GM23338 (cell line): ENCODE results near the gene CTDSPL. TPM values are rescaled to one million over a fixed set of nuclear protein-coding genes. Genes with fewer than 3 reads are reported as not detected.

Experiments used
- ATAC-seq: fragments of 200-7000 bp; cut with Tn5 transposase; 3 replicates; pipeline ENCODE4 v1.9.1; 2020
- DNase-seq: peaks from one replicate; pipeline ENCODE4 v3.0.0-alpha.2; 2015; ENCODE audit warnings: low spot score
- H2AFZ ChIP-seq: fragments of 200-600 bp; sonication (generic); 2 replicates; pipeline ENCODE4 v1.8.0; 2016; ENCODE audit warnings: antibody characterized with exemption, mild to moderate bottlenecking, moderate library complexity
- H3F3A ChIP-seq: fragments of 200-600 bp; sonication (generic); replicated peaks from 2 replicates; pipeline ENCODE4 v1.8.0; 2017; ENCODE audit warnings: antibody characterized with exemption, mixed run types, low read depth
- H3K27ac ChIP-seq: fragments of 200-600 bp; sonication (generic); 2 replicates; pipeline ENCODE4 v1.6.1; 2016; ENCODE audit warnings: low read depth
- H3K27me3 ChIP-seq: fragments of 200-600 bp; sonication (generic); 2 replicates; pipeline ENCODE4 v1.8.0; 2016; ENCODE audit warnings: mild to moderate bottlenecking, mixed run types, moderate library complexity; ENCODE audit not compliant: insufficient read depth
- H3K36me3 ChIP-seq: fragments of 200-600 bp; sonication (generic); 2 replicates; pipeline ENCODE4 v1.8.0; 2016; ENCODE audit warnings: mild to moderate bottlenecking; ENCODE audit not compliant: insufficient read depth
- H3K4me1 ChIP-seq: fragments of 200-600 bp; sonication (generic); 2 replicates; pipeline ENCODE4 v1.8.0; 2016; ENCODE audit warnings: mild to moderate bottlenecking, moderate library complexity; ENCODE audit not compliant: insufficient read depth
- H3K4me2 ChIP-seq: fragments of 200-600 bp; sonication (generic); 2 replicates; pipeline ENCODE4 v1.7.1; 2017; ENCODE audit warnings: mixed run types
- H3K4me3 ChIP-seq: fragments of 200-600 bp; sonication (generic); 2 replicates; pipeline ENCODE4 v1.6.1; 2016; ENCODE audit warnings: mixed run types
- H3K79me2 ChIP-seq: fragments of 200-600 bp; sonication (generic); replicated peaks from 2 replicates; pipeline ENCODE4 v1.8.0; 2017; ENCODE audit warnings: mild to moderate bottlenecking; ENCODE audit not compliant: insufficient read depth
- H3K9me2 ChIP-seq: fragments of 200-600 bp; sonication (generic); 2 replicates; pipeline ENCODE4 v1.8.0; 2017; ENCODE audit not compliant: insufficient read depth
- H4K20me1 ChIP-seq: fragments of 200-600 bp; sonication (generic); replicated peaks from 2 replicates; pipeline ENCODE4 v1.8.0; 2017; ENCODE audit warnings: mild to moderate bottlenecking; ENCODE audit not compliant: insufficient read depth
- H3K27ac Mint-ChIP-seq: 2 replicates; pipeline ENCODE4 v1.8.0; 2020; ENCODE audit warnings: inconsistent platforms, mild to moderate bottlenecking, moderate library complexity, mixed read lengths
- H3K27me3 Mint-ChIP-seq: 3 replicates; pipeline ENCODE4 v1.8.0; 2022; ENCODE audit warnings: low read depth, mild to moderate bottlenecking, moderate library complexity, mixed read lengths, inconsistent platforms; ENCODE audit not compliant: insufficient read depth, poor library complexity
- H3K36me3 Mint-ChIP-seq: 3 replicates; pipeline ENCODE4 v1.8.0; 2021; ENCODE audit warnings: low read depth, mild to moderate bottlenecking, inconsistent platforms, moderate library complexity, mixed read lengths
- H3K4me1 Mint-ChIP-seq: 3 replicates; pipeline ENCODE4 v1.8.0; 2020; ENCODE audit warnings: mild to moderate bottlenecking, inconsistent platforms, mixed read lengths
- H3K4me3 Mint-ChIP-seq: 3 replicates; pipeline ENCODE4 v1.8.0; 2021; ENCODE audit warnings: moderate library complexity, mild to moderate bottlenecking, inconsistent platforms, mixed read lengths
- H3K9me3 Mint-ChIP-seq: 3 replicates; pipeline ENCODE4 v1.8.0; 2020; ENCODE audit warnings: moderate library complexity, mild to moderate bottlenecking, inconsistent platforms, mixed read lengths
- CTCF ChIP-seq, 2 experiments: fragments of 200-600 bp in 1 of 2; sonication (generic) in 1 of 2; conservative IDR thresholded peaks; 2 replicates each; pipeline versions ENCODE4 v1.5.1 to v1.6.1; 2016 to 2017; ENCODE audit warnings: antibody characterized with exemption in 2 of 2, low read depth in 2 of 2, mild to moderate bottlenecking in 2 of 2, moderate library complexity in 1 of 2
- ETS1 ChIP-seq: IDR thresholded peaks from 2 replicates; pipeline ENCODE4 v1.6.1; 2016; ENCODE audit warnings: antibody characterized with exemption
- JUNB ChIP-seq: IDR thresholded peaks from one replicate; pipeline ENCODE4 v1.6.1; 2016; ENCODE audit warnings: antibody characterized with exemption; ENCODE audit not compliant: unreplicated experiment
- NANOG ChIP-seq: IDR thresholded peaks from 2 replicates; pipeline ENCODE4 v1.6.1; 2016; ENCODE audit warnings: antibody characterized with exemption, borderline replicate concordance
- REST ChIP-seq: IDR thresholded peaks from one replicate; pipeline ENCODE4 v1.6.1; 2018; ENCODE audit warnings: antibody characterized with exemption; ENCODE audit not compliant: unreplicated experiment
- STAT1 ChIP-seq: IDR thresholded peaks from one replicate; pipeline ENCODE4 v1.6.1; 2016; ENCODE audit warnings: antibody characterized with exemption; ENCODE audit not compliant: unreplicated experiment
- ZNF331 ChIP-seq: fragments of 250-450 bp; sonication (Bioruptor Pico); IDR thresholded peaks from 2 replicates; pipeline ENCODE4 v1.5.0; 2020; ENCODE audit warnings: low read depth, mild to moderate bottlenecking, moderate library complexity
- polyA plus RNA-seq: library from polyadenylated mRNA; unstranded; fragments of >200 nt; fragmentation: Nextera tagmentation; extraction: Ambion mirVana; gene quantifications from 2 replicates; pipeline ENCODE4 v1.2.1, GENCODE V29; 2016
- total RNA-seq: library from RNA; depleted of rRNA; stranded (reverse); fragments of >200 nt; shearing (Covaris generic); gene quantifications from 2 replicates; pipeline ENCODE4 v1.2.3, GENCODE V29; 2014

CTDSPL gene
- total and polyA plus RNA-seq, 2 experiments from 2014 or later = 23.2 to 42.0 TPM

GRCh38 chr3:37825744-37826400 lies 35.8 kb upstream of the CTDSPL start:
- TF ChIP-seq STAT1 (no peak), JUNB (no peak), ZNF331 (CRISPR knock-in tag) (no peak), CTCF (conservative IDR thresholded peaks at IDR 0.05; ENCODE audit: low read depth in 2 of 2) (no peak), NANOG (no peak)
- Histone ChIP-seq H3K9me2 (no peaks in the 10 kb centered on the region), H3K36me3 (no peaks in the 10 kb centered on the region), H3F3A (no peaks in the 10 kb centered on the region), H3K27ac (no peak overlapping the region), H2AFZ (no peak overlapping the region), H3K4me1 (peaks cover 23% of the 10 kb centered on the region), H4K20me1 (no peaks in the 10 kb centered on the region), H3K4me3 (no peak overlapping the region), H3K27me3 (no peaks in the 10 kb centered on the region), H3K4me2 (no peak overlapping the region), H3K79me2 (no peaks in the 10 kb centered on the region)
- ATAC-seq = no peak
- Mint-ChIP-seq H3K9me3 (no peaks in the 10 kb centered on the region), H3K27ac (no peak overlapping the region), H3K36me3 (no peaks in the 10 kb centered on the region), H3K4me3 (no peak overlapping the region), H3K4me1 (peaks cover 24% of the 10 kb centered on the region; the same call in 2 of the 3 replicates), H3K27me3 (no peaks in the 10 kb centered on the region)
- no peak for DNase-seq

GRCh38 chr3:37826502-37826901 lies 35.2 kb upstream of the CTDSPL start:
- peaks cover 24% of the 10 kb centered on the region; the same call in 2 of the 3 replicates for H3K4me1 Mint-ChIP-seq
- no peak for DNase-seq
- TF ChIP-seq ETS1 (no peak), REST (no peak)
- Histone ChIP-seq H3K27ac (no peak overlapping the region), H2AFZ (no peak overlapping the region), H3K79me2 (no peaks in the 10 kb centered on the region), H3K4me3 (no peak overlapping the region), H4K20me1 (no peaks in the 10 kb centered on the region), H3F3A (no peaks in the 10 kb centered on the region), H3K27me3 (no peaks in the 10 kb centered on the region), H3K36me3 (no peaks in the 10 kb centered on the region), H3K4me2 (no peak overlapping the region), H3K4me1 (peaks cover 23% of the 10 kb centered on the region), H3K9me2 (no peaks in the 10 kb centered on the region)
- H3K9me3 Mint-ChIP-seq = no peaks in the 10 kb centered on the region
- H3K36me3 Mint-ChIP-seq = no peaks in the 10 kb centered on the region
- H3K27me3 Mint-ChIP-seq = no peaks in the 10 kb centered on the region
- no peak overlapping the region for H3K27ac Mint-ChIP-seq
- no peak for ATAC-seq
- no peak overlapping the region for H3K4me3 Mint-ChIP-seq
